NCI-H128 (cell line): ENCODE results near the gene ITGA7.
A peak's percentile ranks its signal among the peaks of the same experiment; 100 is the strongest.

Experiments
- DNase-seq: peaks from one replicate; lab custom pipeline; 2025; ENCODE audit not compliant: unreplicated experiment; lab: John Stamatoyannopoulos, UW

Gene ITGA7, protein sequence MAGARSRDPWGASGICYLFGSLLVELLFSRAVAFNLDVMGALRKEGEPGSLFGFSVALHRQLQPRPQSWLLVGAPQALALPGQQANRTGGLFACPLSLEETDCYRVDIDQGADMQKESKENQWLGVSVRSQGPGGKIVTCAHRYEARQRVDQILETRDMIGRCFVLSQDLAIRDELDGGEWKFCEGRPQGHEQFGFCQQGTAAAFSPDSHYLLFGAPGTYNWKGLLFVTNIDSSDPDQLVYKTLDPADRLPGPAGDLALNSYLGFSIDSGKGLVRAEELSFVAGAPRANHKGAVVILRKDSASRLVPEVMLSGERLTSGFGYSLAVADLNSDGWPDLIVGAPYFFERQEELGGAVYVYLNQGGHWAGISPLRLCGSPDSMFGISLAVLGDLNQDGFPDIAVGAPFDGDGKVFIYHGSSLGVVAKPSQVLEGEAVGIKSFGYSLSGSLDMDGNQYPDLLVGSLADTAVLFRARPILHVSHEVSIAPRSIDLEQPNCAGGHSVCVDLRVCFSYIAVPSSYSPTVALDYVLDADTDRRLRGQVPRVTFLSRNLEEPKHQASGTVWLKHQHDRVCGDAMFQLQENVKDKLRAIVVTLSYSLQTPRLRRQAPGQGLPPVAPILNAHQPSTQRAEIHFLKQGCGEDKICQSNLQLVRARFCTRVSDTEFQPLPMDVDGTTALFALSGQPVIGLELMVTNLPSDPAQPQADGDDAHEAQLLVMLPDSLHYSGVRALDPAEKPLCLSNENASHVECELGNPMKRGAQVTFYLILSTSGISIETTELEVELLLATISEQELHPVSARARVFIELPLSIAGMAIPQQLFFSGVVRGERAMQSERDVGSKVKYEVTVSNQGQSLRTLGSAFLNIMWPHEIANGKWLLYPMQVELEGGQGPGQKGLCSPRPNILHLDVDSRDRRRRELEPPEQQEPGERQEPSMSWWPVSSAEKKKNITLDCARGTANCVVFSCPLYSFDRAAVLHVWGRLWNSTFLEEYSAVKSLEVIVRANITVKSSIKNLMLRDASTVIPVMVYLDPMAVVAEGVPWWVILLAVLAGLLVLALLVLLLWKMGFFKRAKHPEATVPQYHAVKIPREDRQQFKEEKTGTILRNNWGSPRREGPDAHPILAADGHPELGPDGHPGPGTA

DNA sequence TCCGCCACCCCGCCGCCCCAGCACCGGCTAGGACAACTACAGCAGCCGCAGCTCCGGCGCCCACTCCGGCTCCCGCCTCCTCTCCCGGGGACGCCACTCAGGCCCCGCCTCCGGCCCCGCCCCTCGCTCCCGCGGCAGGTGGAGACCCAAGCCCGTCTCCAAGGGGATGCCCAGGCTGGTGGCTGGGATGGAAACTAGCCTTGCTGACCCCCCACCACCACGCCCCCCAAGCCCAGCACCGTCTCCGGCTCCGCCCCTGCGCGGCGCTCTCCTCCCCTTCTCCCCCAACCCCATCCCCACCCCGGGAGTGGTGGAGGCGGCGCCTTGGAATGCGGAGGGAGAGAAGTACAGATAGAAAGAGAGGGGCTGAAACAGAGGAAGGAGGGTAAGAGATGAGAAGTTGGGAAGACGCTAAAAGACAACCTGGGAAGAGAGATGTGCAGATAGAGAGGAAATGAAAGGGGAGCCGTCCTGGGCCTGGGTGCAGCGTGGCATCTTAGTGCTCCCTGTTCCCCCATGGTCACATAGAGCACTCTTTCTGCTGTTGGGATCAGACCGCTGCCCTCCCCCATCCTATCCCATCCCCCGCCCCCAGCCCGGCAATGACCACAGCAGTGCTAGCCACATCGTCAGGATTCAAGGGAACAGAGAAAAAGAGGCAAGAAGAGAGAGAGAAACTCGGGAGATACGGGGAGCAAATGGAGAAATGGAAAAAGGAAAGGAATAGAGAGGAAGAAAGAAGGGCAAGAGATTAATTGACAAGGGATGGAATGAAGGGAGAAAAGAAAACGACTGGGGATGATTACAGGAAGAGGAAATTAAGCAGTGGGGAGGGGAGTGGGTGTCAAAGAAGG, at the start of gene ITGA7:
Gene ITGA7 (minus strand): TSS at position 64 of the 854 bp plus-strand sequence. CDS start 222 bp downstream, outside the sequence.
- DNase-seq, result peak; percentile 46

DNA sequence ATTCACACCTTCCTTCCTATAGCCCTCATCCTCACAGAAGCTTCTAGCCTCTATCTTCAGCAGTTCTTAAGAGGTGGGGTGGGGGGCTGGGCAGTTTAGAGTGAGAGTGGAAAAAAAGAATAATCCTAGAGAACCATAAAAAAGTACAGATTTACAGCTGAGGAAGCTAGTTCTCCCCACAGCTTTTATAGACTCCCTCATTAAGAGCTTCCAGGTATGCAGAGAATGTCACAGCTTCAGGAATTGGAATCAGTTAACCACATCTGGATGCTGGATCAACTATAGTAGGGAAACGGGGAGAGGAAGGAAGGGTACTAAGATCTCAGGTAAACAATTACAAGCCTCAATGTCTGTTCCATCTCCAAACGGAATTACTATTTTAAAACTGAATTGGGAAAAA, 47.5 kb upstream of the ITGA7 start:
- DNase-seq, result no peak

DNA sequence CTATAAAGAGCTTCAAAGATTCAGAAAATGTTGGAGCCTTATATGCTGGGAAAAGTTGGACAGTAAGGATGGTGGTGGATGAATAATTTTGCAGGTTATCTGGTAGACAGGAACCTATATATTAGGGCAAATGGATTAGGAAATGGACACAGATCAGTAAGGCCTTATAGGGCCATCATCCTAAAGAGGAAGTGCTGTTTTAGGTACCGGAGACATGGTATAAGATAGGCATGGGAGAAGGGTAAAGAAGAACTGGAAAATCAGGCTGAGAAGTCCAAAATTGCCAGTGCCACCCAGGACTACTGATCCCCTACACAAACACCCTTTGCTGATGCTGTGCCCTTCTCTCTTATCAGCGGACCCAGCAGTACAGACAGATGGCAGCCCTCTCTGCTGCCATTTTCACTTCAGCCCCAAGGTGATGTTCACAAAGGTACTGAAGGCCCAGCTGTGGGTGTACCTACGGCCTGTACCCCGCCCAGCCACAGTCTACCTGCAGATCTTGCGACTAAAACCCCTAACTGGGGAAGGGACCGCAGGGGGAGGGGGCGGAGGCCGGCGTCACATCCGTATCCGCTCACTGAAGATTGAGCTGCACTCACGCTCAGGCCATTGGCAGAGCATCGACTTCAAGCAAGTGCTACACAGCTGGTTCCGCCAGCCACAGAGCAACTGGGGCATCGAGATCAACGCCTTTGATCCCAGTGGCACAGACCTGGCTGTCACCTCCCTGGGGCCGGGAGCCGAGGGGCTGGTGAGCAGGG, 40.7 kb upstream of the ITGA7 start:
- DNase-seq, result no peak

DNA sequence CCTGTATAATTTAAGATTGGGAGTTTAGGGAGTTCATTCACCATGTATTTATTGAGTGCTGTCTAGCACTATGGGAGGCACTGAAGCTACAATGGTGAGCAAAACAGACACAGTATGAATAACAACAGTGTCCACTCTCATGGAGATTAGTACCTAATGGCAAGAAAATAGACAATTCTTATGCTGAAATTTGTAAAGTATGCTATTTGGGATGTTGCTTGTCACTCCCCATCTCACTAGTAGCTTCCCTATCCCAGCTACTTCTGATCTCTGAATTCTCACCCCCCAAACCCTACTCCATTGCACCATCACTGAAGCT, 39.2 kb upstream of the ITGA7 start:
- no peak for DNase-seq

DNA sequence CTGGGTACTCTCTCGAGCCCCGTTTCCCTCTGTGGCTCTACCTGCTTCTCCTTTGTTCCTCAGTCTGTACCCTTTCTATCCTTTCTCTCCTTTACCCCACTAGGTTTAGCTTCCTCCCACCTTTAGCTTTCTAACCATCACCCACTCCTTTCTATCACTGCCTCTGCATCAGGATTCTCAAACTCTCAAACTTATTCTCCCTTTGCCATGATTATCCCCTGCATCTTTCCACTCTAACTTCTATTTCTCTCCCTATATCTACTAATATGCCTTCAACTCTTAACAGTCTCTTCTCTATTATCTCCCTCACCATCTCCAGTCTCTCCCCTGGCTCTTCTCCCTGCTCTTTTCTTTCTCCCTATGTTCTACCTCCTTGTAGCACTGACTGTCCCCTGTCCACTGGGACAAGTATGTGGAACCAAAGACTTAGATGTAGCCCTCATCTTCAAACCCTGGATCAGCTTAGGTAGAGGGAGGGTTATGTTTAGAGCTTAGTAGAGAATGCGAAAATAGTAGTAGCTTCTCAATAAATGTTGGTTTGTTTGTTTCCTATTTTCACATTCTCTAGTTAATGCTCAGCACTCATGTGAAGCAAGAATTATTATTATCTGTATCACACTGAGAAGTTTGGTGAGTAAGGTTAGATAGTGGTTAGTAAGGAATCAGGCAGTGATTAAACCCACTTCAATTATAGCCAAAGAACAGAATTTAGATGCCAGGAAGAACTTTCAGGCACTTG, 38.6 kb upstream of the ITGA7 start:
- DNase-seq, result no peak

DNA sequence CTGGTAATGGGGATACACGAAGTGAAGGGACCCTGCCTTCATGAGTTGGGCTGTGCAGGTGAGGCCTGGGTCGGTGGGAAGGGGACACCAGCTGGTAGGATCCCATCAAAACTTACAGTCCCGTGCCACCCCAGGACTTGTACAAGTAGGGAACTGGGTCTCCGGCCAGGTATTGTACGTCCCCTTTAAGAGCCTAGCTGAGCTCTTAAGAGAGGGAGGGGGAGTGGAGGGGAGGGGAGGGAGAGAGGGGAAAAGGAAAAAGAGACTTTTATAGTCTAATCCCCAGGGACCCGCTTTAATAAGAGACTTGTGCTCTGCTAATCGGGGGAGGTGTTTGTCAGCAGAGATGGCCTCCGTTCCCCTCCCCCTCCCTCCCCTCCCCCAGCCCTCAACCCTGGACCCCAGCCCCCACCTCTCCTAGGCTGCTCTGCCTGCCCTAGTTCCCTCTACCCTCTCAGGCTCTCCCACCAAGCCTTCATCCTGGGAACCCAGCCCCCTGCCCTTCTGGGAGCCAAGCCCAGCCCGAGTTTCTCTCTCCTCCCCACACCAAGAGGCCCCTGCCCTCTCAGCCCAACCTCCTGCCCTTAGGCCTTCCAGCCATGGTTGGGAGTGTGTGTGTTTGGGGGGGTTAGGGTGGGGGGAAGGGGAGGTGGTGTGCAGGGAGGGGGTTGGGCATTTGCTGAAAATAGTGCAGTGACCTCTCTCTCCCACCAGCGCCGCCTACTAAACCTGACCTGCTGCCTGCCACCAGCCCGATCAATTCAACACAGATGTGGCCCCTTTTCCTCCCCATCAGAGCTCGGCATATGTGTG, 37.9 kb upstream of the ITGA7 start:
- peak; percentile 66 for DNase-seq

DNA sequence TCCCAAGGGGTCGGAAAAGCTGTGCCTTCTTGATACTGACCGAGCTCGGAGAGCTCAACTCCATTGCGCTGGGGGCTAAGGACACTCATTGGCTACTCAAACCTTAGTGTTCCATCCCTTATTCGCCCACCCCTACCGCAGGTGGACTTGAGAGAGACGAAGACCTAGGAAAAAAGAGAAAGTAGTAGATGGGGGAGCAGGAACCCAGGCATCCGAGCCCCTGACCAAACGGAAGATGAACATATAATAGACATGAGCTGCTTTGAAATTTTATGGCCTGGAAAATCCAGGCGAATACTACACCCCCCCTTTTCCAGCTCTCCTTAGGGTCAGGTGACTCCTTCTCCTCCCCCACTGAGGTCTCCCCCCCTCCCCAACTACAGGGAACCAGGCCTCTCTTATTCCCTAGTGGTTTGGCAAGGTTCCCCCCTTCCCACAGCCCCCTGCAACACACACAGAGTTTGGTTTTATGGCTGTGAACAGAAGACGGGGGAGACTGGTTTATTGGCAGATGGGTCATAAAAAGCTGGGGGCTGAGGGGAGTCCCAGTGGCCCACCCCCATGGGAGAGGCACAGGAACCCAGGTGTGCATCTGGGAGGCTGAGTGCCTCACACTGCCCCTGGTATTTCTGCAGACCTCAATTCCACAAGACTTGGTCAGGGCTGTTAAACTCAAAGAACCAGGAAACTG, 36.8 kb upstream of the ITGA7 start:
- no peak for DNase-seq

DNA sequence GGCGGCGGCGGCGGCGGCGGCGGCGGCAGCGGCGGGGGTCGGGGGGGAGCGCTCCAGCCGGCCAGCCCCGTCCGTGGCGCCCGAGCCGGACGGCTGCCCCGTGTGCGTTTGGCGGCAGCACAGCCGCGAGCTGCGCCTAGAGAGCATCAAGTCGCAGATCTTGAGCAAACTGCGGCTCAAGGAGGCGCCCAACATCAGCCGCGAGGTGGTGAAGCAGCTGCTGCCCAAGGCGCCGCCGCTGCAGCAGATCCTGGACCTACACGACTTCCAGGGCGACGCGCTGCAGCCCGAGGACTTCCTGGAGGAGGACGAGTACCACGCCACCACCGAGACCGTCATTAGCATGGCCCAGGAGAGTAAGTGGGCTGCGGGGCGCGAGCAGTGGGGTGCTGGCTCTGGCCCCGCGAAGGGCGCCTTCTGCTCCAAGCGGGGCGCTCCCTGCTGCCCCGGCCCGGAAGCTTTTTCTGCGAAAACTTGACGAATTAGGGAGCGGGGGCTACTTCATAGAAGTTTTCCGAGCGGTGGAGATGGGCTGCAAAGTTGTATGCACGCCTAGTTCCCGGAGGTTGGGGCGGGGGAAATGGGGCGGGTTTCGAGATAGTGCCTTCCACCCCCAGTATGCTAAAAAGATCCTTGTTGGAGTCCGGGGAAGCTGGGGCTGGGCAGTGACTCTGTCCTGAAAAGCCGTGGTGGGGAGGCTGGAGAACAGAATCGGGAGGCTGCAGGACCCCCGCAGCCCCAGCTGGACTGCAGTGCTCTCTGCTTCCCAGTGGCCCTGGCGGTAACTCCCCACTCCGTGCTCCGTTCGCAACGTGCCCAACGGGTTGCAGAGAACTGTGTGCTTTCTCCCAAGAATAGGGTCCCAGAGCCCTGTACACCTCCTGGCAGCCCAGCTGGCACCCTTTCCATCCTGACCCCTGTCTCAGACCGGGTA, 36.0 kb upstream of the ITGA7 start:
- DNase-seq, result no peak

DNA sequence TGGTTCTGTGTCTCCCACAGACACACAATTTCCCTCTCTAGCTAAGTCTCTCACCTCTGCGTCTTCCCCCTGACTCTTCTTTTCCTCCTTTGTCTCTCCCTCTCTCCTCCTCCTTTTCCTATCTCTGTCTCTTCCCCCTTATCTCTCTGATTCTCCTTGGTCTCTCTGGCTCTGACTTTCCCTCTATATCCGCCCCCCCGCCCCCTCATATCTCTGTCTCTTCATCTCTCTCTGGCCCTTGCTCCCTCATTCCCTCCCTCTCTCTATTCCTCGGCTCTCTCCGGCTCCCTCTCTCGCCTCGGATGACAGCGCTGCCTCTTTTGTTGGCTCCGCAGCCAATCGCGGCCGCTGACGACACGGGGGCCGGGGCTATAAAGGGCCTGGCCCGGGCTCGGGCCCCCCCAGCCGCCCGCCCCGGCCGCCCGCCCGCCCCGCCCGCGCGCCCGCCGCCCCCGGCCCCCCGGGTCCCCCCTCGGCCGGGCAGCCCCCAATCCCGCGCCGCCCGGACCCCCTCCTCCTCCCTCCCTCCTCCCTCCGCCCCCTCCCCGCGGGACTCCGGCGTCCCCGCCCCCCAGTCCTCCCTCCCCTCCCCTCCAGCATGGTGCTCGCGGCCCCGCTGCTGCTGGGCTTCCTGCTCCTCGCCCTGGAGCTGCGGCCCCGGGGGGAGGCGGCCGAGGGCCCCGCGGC, 35.2 kb upstream of the ITGA7 start, which contains the start of gene GDF11:
Gene GDF11 (plus strand): TSS at position 404 of the 687 bp plus-strand sequence. CDS start 195 bp downstream, at position 599.
- peak; percentile 76 for DNase-seq

DNA sequence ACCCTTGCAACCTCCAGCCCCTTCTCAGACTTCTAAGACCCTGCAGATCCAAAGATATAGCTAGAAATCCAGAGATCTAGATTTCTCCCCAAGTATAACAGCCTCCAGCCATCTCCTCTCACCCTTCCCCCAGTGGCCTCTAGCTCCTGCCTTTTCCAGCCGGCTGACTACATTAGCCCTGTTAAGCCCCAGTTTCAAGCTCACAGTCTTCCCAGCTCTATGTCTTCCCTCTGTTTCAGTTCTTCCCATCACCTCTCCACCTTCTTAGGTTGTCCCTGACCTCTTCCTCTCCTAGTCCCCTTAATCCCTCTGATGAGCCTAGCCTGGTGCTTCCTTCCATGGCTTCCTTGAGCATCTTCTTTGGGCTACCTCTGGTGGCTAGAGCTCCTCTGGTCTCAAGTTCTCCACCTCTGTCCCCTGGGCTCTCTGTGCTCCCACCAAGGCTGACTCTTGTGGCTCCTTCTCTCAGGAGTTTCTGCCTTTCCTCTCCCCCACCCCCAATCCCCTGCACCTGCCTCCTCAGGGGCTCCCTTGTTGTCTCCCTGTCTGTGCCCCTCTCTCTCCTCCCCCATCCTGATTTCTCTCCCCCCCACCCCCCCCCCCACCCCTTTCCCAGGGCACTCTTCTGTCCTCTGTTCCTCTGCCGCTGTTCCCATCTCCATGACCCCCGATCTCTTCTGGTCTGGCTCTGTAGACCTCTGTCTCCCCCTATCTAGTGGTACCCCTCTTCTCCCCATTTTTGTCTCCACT, 34.4 kb upstream of the ITGA7 start:
- no peak for DNase-seq

DNA sequence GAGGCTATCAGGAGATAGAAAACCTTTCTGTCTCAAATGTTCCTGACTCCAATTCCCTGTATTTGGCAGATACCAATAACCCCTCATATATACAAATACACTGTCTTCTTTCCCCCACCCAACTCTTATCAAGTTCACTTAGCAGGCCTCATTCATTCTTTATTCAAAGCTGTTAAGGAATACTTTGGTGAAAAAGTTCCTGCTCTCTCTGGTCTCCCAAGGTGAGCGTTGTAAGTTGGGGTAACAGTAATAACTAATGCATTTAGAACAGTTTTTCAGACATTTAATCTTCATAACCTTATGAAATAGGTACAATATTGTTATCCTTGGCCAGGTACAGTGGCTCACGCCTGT, 31.3 kb upstream of the ITGA7 start:
- no peak for DNase-seq

DNA sequence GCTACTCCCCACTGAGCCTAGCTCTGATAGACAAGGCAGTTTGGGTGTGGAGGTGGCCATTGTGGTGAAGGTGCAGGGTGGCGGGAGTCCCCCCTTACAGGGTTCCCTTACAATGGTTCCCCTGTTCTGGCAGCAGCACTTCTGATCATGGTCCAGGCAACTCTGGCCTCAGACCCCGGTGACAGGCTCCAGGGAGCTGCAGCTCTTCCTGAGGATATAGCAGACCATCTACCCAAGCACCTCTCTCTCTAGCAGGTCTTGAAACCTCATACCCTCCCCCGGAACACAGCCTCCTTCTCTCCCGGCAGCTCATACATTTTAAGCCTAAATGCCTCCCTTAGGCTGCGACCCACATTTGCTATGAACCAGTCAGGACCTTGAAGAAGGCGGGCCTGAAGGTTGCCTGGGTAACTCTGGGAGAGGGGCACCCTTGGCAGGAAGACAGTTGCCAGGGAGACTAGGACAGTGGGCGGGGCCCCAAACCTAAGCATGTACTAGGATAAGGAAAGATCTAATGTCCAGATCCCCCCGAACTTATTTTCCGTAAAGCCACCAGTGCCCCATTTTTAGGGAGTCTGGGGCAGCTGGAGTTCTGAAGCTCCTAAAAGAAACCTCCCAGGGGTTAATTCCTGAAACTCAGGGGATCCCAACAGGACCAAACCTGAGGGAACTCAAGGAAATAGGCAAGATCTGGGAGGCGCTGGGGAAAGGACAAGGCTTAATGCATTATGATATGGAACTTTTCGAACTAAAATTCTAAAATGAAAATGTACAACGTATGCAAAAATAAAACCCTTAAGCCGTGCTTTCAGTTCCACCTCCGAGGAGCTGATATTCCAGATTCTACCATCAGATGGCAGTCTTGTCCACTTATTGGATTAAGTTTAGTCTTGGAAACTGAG, 30.7 kb upstream of the ITGA7 start:
- peak; percentile 86 for DNase-seq

DNA sequence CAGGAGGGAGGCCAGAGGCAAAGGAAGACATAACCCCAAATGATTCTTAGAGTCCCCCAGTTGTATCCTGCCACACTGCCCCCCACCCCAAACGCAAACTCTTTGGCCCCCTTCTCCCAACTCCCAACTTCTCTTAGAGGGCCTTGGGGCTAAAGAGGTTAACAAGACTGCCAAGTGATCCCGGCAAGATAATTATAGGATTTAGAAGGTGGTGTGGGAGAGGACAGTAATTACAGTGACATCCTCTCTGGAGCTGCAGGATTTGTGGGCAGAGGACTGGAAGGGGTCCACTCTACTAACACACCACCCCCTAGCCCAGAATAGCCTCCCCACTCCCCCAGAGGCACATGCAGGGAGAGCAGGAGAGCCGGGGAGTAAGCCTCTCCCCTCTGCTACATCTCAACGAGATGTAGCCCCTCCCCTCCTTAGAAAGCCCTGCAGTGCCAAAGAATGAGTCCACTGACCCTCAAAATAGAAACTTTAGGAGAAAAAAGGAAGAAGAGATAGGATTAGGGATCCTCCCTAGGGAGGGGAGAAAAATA, 29.9 kb upstream of the ITGA7 start:
- no peak for DNase-seq
